DOHH2 (cell line): ENCODE data around the gene SCOC.

Source experiments
- H3F3A ChIP-seq: fragments of 200-600 bp; sonication (generic), shearing (Covaris generic); 2 replicates; pipeline ENCODE4 v1.6.0; 2016; ENCODE audit warnings: antibody characterized with exemption, mild to moderate bottlenecking; ENCODE audit not compliant: control insufficient read depth, insufficient read depth
- H3K27ac ChIP-seq: fragments of 200-600 bp; sonication (generic); 2 replicates; pipeline ENCODE4 v1.5.1; 2014; ENCODE audit warnings: low read depth, mild to moderate bottlenecking, low read length, moderate library complexity
- H3K27me3 ChIP-seq: fragments of 200-600 bp; sonication (generic); 2 replicates; pipeline ENCODE4 v1.6.1; 2014; ENCODE audit warnings: mild to moderate bottlenecking, low read length, mixed read lengths; ENCODE audit not compliant: control insufficient read depth
- H3K36me3 ChIP-seq: fragments of 200-600 bp; sonication (generic); 2 replicates; pipeline ENCODE4 v1.6.1; 2014; ENCODE audit warnings: mild to moderate bottlenecking, low read length, moderate library complexity, mixed read lengths; ENCODE audit not compliant: control insufficient read depth
- H3K4me1 ChIP-seq: fragments of 200-600 bp; sonication (generic); 2 replicates; pipeline ENCODE4 v1.6.1; 2014; ENCODE audit warnings: mild to moderate bottlenecking, low read length, mixed read lengths; ENCODE audit not compliant: control insufficient read depth
- H3K4me2 ChIP-seq: fragments of 200-600 bp; sonication (generic); 2 replicates; pipeline ENCODE4 v1.6.0; 2014; ENCODE audit warnings: mild to moderate bottlenecking, low read length, moderate library complexity
- H3K4me3 ChIP-seq: fragments of 200-600 bp; sonication (generic); 2 replicates; pipeline ENCODE4 v1.5.1; 2014; ENCODE audit warnings: mild to moderate bottlenecking, low read length, mixed read lengths
- H3K79me2 ChIP-seq: fragments of 200-600 bp; sonication (generic); 2 replicates; pipeline ENCODE4 v1.6.1; 2014; ENCODE audit warnings: mild to moderate bottlenecking, low read length, mixed read lengths; ENCODE audit not compliant: control insufficient read depth
- H3K9me2 ChIP-seq: fragments of 200-600 bp; sonication (generic); replicated peaks from 2 replicates; pipeline ENCODE4 v1.6.1; 2014; ENCODE audit warnings: mild to moderate bottlenecking, low read length, mixed read lengths; ENCODE audit not compliant: control insufficient read depth
- H3K9me3 ChIP-seq: fragments of 200-600 bp; sonication (generic); 2 replicates; pipeline ENCODE4 v1.6.1; 2014; ENCODE audit warnings: antibody characterized with exemption, low read length, mixed read lengths; ENCODE audit not compliant: control insufficient read depth, insufficient read depth
- H4K20me1 ChIP-seq: fragments of 200-600 bp; sonication (generic); 2 replicates; pipeline ENCODE4 v1.6.0; 2014; ENCODE audit warnings: low read depth, mild to moderate bottlenecking, antibody characterized with exemption, low read length, moderate library complexity; ENCODE audit not compliant: control insufficient read depth, insufficient read depth
- CTCF ChIP-seq: fragments of 200-600 bp; sonication (generic); IDR thresholded peaks from one replicate; pipeline ENCODE4 v1.5.1; 2014; ENCODE audit warnings: antibody characterized with exemption, mild to moderate bottlenecking, low read depth, low read length; ENCODE audit not compliant: poor library complexity, severe bottlenecking
- EZH2phosphoT487 ChIP-seq: fragments of 200-600 bp; sonication (generic); IDR thresholded peaks from 2 replicates; pipeline ENCODE4 v1.6.1; 2017; ENCODE audit warnings: borderline replicate concordance, mild to moderate bottlenecking, antibody characterized with exemption, low read length, moderate library complexity, mixed read lengths

Gene SCOC

GRCh38 chr4:140335076-140335475, 38.4 kb upstream of the SCOC start:
- Histone ChIP-seq H3K4me3 (no peak overlapping the region), H3K79me2 (no peaks in the 10 kb centered on the region), H3K36me3 (no peaks in the 10 kb centered on the region), H3K4me2 (no peak overlapping the region), H3K4me1 (peaks cover 8% of the 10 kb centered on the region), H3F3A (no peaks in the 10 kb centered on the region), H3K27me3 (no peaks in the 10 kb centered on the region), H4K20me1 (no peaks in the 10 kb centered on the region), H3K27ac (no peak overlapping the region), H3K9me3 (no peaks in the 10 kb centered on the region), H3K9me2 (no peaks in the 10 kb centered on the region)
- TF ChIP-seq EZH2phosphoT487 (no peak), CTCF (no peak)

GRCh38 chr4:140336730-140337129, 36.7 kb upstream of the SCOC start:
- no peak for TF ChIP-seq EZH2phosphoT487
- TF ChIP-seq CTCF, result no peak
- Histone ChIP-seq H3K9me3 (no peaks in the 10 kb centered on the region), H3K36me3 (no peaks in the 10 kb centered on the region), H3K4me2 (no peak overlapping the region), H3K4me3 (no peak overlapping the region), H3K27me3 (peaks cover under 1% of the 10 kb centered on the region; the same call in 1 of the 2 replicates), H3F3A (no peaks in the 10 kb centered on the region), H3K4me1 (no peaks in the 10 kb centered on the region), H3K9me2 (no peaks in the 10 kb centered on the region), H3K27ac (no peak overlapping the region), H4K20me1 (no peaks in the 10 kb centered on the region), H3K79me2 (no peaks in the 10 kb centered on the region)

GRCh38 chr4:140342620-140343019, 30.8 kb upstream of the SCOC start:
- Histone ChIP-seq H3K4me2 (no peak overlapping the region), H4K20me1 (no peaks in the 10 kb centered on the region), H3K4me1 (peaks cover 6% of the 10 kb centered on the region), H3K27me3 (peaks cover 12% of the 10 kb centered on the region), H3K9me3 (no peaks in the 10 kb centered on the region), H3F3A (no peaks in the 10 kb centered on the region), H3K4me3 (no peak overlapping the region), H3K36me3 (no peaks in the 10 kb centered on the region), H3K27ac (no peak overlapping the region), H3K79me2 (no peaks in the 10 kb centered on the region), H3K9me2 (no peaks in the 10 kb centered on the region)
- TF ChIP-seq CTCF, result no peak
- TF ChIP-seq EZH2phosphoT487, result no peak

- TF ChIP-seq CTCF (no peak), EZH2phosphoT487 (no peak)
These were observed 30.1 kb upstream of the SCOC start for GRCh38 chr4:140343303-140343702.

More at GRCh38 chr4:140343303-140343702, 30.1 kb upstream of the SCOC start:
- Histone ChIP-seq H3K36me3 (no peaks in the 10 kb centered on the region), H3K9me2 (no peaks in the 10 kb centered on the region), H3K27me3 (peaks cover 12% of the 10 kb centered on the region), H3K4me2 (peak overlapping the region; percentile 27), H3K4me1 (peaks cover 6% of the 10 kb centered on the region), H3K27ac (no peak overlapping the region), H3K9me3 (no peaks in the 10 kb centered on the region), H3K79me2 (no peaks in the 10 kb centered on the region), H3F3A (no peaks in the 10 kb centered on the region), H3K4me3 (no peak overlapping the region), H4K20me1 (no peaks in the 10 kb centered on the region)
